H1 (cell line): Measurements from ENCODE around the gene NTPCR.

Source experiments
- CBX5 ChIP-seq: fragments of 300-800, 300-1000 bp; sonication (generic); IDR thresholded peaks from 2 replicates; pipeline ENCODE4 v1.7.1; 2016; ENCODE audit warnings: antibody characterized with exemption, low read length, low read depth
- EGR1 ChIP-seq: IDR thresholded peaks from 2 replicates; pipeline ENCODE4 v1.6.1; 2011; ENCODE audit warnings: low read depth, low read length, borderline replicate concordance
- POLR2AphosphoS5 ChIP-seq: IDR thresholded peaks from 2 replicates; pipeline ENCODE4 v1.6.1; 2011; ENCODE audit warnings: low read depth, low read length
- RAD21 ChIP-seq, 2 experiments: IDR thresholded peaks in 1 of 2; conservative IDR thresholded peaks in 1 of 2; 2 replicates each; pipeline ENCODE4 v1.6.1; 2011; ENCODE audit warnings: low read depth in 2 of 2, low read length in 2 of 2, improper control_type of control experiment in 1 of 2, inconsistent platforms in 1 of 2, mild to moderate bottlenecking in 1 of 2, moderate library complexity in 1 of 2
- RNF2 ChIP-seq: fragments of 200-900, 300-1000 bp; sonication (generic); IDR thresholded peaks from 2 replicates; pipeline ENCODE4 v1.7.1; 2016; ENCODE audit warnings: borderline replicate concordance, low read depth, mild to moderate bottlenecking, antibody characterized with exemption, low read length; ENCODE audit not compliant: poor library complexity, severe bottlenecking; ENCODE audit errors: missing control alignments
- SP2 ChIP-seq: IDR thresholded peaks from 2 replicates; pipeline ENCODE4 v1.6.1; 2012; ENCODE audit warnings: mild to moderate bottlenecking, low read length, inconsistent platforms
- TF ChIP-seq, protein P1 (sequence below): IDR thresholded peaks from 2 replicates; pipeline ENCODE4 v1.6.1; 2011; ENCODE audit warnings: low read length, improper control_type of control experiment
- TF ChIP-seq, protein P2 (sequence below), 3 experiments: IDR thresholded peaks; 1 replicate in 2 of 3; 2 replicates in 1 of 3; pipeline versions ENCODE4 v1.5.1 to v1.6.1; 2011; ENCODE audit warnings: low read length in 3 of 3, mild to moderate bottlenecking in 3 of 3, inconsistent platforms in 2 of 3, low read depth in 1 of 3, moderate library complexity in 1 of 3; ENCODE audit not compliant: insufficient read depth in 1 of 3; ENCODE audit errors: control extremely low read depth in 1 of 3

DNA sequence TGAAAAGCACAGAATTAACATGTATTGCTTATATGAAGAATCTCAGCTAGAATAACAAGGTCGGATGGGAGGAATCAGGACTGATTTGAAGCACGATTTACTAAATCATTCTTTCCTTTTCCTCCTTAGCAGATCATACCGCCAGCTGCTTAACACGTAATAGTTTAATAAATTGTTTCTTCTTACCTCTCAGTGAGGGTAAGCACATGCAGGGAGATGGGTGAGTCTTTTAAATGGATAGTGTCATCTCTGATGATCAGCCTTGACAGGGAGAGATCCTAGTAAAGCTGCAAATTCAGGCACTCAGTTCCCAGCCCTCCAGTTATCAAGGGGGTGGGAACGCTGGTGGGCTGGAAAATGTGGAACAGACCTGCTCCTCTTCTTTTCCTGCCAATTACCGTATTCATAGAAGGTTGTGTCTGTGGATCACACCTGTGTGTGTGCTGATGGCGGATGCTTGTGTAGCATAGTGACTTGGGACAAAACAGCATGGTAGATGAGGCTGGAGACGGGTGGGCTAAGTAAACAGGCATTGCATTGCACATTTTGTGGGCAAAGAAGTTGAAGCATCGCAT is 30.7 kb downstream of the NTPCR start:
- TF ChIP-seq SP2 = no peak
- TF ChIP-seq POLR2AphosphoS5 = no peak
- TF ChIP-seq EGR1 = no peak
- TF ChIP-seq CBX5 = no peak
- TF ChIP-seq RAD21 (IDR thresholded peaks at IDR 0.05 in 1 of 2, conservative IDR thresholded peaks at IDR 0.05 in 1 of 2; ENCODE audit: low read depth in 2 of 2, low read length in 2 of 2) = no peak
- TF ChIP-seq, protein P1, sequence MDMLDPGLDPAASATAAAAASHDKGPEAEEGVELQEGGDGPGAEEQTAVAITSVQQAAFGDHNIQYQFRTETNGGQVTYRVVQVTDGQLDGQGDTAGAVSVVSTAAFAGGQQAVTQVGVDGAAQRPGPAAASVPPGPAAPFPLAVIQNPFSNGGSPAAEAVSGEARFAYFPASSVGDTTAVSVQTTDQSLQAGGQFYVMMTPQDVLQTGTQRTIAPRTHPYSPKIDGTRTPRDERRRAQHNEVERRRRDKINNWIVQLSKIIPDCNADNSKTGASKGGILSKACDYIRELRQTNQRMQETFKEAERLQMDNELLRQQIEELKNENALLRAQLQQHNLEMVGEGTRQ = no peak
- TF ChIP-seq, protein P2, sequence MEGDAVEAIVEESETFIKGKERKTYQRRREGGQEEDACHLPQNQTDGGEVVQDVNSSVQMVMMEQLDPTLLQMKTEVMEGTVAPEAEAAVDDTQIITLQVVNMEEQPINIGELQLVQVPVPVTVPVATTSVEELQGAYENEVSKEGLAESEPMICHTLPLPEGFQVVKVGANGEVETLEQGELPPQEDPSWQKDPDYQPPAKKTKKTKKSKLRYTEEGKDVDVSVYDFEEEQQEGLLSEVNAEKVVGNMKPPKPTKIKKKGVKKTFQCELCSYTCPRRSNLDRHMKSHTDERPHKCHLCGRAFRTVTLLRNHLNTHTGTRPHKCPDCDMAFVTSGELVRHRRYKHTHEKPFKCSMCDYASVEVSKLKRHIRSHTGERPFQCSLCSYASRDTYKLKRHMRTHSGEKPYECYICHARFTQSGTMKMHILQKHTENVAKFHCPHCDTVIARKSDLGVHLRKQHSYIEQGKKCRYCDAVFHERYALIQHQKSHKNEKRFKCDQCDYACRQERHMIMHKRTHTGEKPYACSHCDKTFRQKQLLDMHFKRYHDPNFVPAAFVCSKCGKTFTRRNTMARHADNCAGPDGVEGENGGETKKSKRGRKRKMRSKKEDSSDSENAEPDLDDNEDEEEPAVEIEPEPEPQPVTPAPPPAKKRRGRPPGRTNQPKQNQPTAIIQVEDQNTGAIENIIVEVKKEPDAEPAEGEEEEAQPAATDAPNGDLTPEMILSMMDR (IDR thresholded peaks at IDR 0.05; ENCODE audit: control extremely low read depth in 1 of 3, insufficient read depth in 1 of 3, low read depth in 1 of 3, low read length in 3 of 3) = no peak
- TF ChIP-seq RNF2 = no peak
